Loucy (cell line): ENCODE results near the gene GPR18.
"Not testable (repeated sequence)": the region's sequence is repeated elsewhere in the genome, so short reads cannot be mapped to it uniquely, and the experiment has no call there.

ENCODE experiments used
- EZH2phosphoT487 ChIP-seq: fragments of 200-600 bp; IDR thresholded peaks from 2 replicates; pipeline ENCODE4 v1.6.1; 2018; ENCODE audit warnings: antibody characterized with exemption, mild to moderate bottlenecking, moderate library complexity, borderline replicate concordance
- TF ChIP-seq, protein P1 (sequence below): fragments of 200-600 bp; sonication (generic); conservative IDR thresholded peaks from 2 replicates; pipeline ENCODE4 v1.5.1; 2014; ENCODE audit warnings: mild to moderate bottlenecking, antibody characterized with exemption, low read length

GRCh38 chr13:99230588-99230987, 27.6 kb downstream of the GPR18 start:
- TF ChIP-seq, protein P1, sequence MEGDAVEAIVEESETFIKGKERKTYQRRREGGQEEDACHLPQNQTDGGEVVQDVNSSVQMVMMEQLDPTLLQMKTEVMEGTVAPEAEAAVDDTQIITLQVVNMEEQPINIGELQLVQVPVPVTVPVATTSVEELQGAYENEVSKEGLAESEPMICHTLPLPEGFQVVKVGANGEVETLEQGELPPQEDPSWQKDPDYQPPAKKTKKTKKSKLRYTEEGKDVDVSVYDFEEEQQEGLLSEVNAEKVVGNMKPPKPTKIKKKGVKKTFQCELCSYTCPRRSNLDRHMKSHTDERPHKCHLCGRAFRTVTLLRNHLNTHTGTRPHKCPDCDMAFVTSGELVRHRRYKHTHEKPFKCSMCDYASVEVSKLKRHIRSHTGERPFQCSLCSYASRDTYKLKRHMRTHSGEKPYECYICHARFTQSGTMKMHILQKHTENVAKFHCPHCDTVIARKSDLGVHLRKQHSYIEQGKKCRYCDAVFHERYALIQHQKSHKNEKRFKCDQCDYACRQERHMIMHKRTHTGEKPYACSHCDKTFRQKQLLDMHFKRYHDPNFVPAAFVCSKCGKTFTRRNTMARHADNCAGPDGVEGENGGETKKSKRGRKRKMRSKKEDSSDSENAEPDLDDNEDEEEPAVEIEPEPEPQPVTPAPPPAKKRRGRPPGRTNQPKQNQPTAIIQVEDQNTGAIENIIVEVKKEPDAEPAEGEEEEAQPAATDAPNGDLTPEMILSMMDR, result not testable (repeated sequence)
- not testable (repeated sequence) for TF ChIP-seq EZH2phosphoT487
